HepG2 (cell line): Measurements from ENCODE around the gene UBL3. TPM values are rescaled to one million over a fixed set of nuclear protein-coding genes. Genes with fewer than 3 reads are reported as not detected.

Experiments used
- ATAC-seq: fragments of 200-7000 bp; cut with Tn5 transposase; 3 replicates; pipeline ENCODE4 v1.9.1; 2020; ENCODE audit warnings: mild to moderate bottlenecking, moderate library complexity
- BruUV-seq: library from RNA; stranded (reverse); fragments of 400-500 nt; replicated peaks from 2 replicates; lab custom pipeline; 2021; lab: Mats Ljungman, UMichigan
- CTCF ChIA-PET: fragments of 300-600 bp; formaldehyde crosslinking; extraction: SDS; loops from one replicate; lab custom pipeline; 2021; ENCODE audit warnings: low total read pairs, inconsistent platforms, low intra/inter-chr PET ratio; lab: Yijun Ruan, JAX
- POLR2A ChIA-PET: fragments of 350-600 bp; sonication (Branson Sonifier 250); formaldehyde crosslinking; loops from one replicate; lab custom pipeline; 2020; ENCODE audit warnings: antibody characterized with exemption, inconsistent platforms; lab: Yijun Ruan, JAX
- DNase-seq: peaks from one replicate; pipeline ENCODE4 v3.0.0-alpha.2; 2015; ENCODE audit warnings: low spot score
- FAIRE-seq: peaks from 3 replicates; lab custom pipeline; 2011; peaks lifted over from hg19 to GRCh38; lab: Jason Lieb, UNC
- H2AFZ ChIP-seq: one replicate; pipeline ENCODE4 v1.6.1; 2011; ENCODE audit warnings: low read length, inconsistent platforms
- H3K27ac ChIP-seq: fragments of 300-600 bp; 3 replicates; pipeline ENCODE4 v1.8.0; 2011; ENCODE audit warnings: mixed run types, mild to moderate bottlenecking, mixed read lengths, low read length, inconsistent platforms; ENCODE audit not compliant: insufficient read depth; ENCODE audit errors: extremely low read length
- H3K27me3 ChIP-seq, 2 experiments: fragments of 200-600 bp in 1 of 2; 2 replicates in 1 of 2; 3 replicates in 1 of 2; pipeline versions ENCODE4 v1.6.0 to v1.8.0; 2011; ENCODE audit warnings: low read length in 2 of 2, mild to moderate bottlenecking in 2 of 2, moderate library complexity in 2 of 2, inconsistent platforms in 1 of 2; ENCODE audit not compliant: insufficient read depth in 2 of 2, control insufficient read depth in 1 of 2
- H3K36me3 ChIP-seq, 2 experiments: fragments of 200-600 bp in 1 of 2; replicated peaks in 1 of 2; 2 replicates in 1 of 2; 3 replicates in 1 of 2; pipeline versions ENCODE4 v1.5.1 to v1.8.0; 2011; ENCODE audit warnings: low read length in 2 of 2, inconsistent platforms in 1 of 2; ENCODE audit not compliant: insufficient read depth in 2 of 2, control insufficient read depth in 1 of 2
- H3K4me1 ChIP-seq: 2 replicates; pipeline ENCODE4 v1.5.1; 2012; ENCODE audit warnings: low read length, inconsistent platforms; ENCODE audit not compliant: insufficient read depth
- H3K4me2 ChIP-seq: 2 replicates; pipeline ENCODE4 v1.6.0; 2011; ENCODE audit warnings: low read depth, low read length, inconsistent platforms
- H3K4me3 ChIP-seq, 3 experiments: fragments of 200-600 bp in 1 of 3; sonication (generic), shearing (Covaris generic) in 1 of 3; replicated peaks in 1 of 3; 2 replicates each; pipeline ENCODE4 v1.5.1; 2011 to 2016; ENCODE audit warnings: low read length in 3 of 3, inconsistent platforms in 2 of 3, low read depth in 2 of 3, mild to moderate bottlenecking in 2 of 3, control low read depth in 1 of 3, mixed read lengths in 1 of 3; ENCODE audit not compliant: insufficient read depth in 1 of 3
- H3K79me2 ChIP-seq: one replicate; pipeline ENCODE4 v1.6.1; 2011; ENCODE audit warnings: low read length, inconsistent platforms; ENCODE audit not compliant: insufficient read depth
- H3K9ac ChIP-seq: 2 replicates; pipeline ENCODE4 v1.6.0; 2011; ENCODE audit warnings: mild to moderate bottlenecking, low read depth, low read length, inconsistent platforms; ENCODE audit not compliant: insufficient read depth
- H3K9me3 ChIP-seq: 2 replicates; pipeline ENCODE4 v1.5.1; 2012; ENCODE audit warnings: mild to moderate bottlenecking, low read length
- H4K20me1 ChIP-seq: 2 replicates; pipeline ENCODE4 v1.6.0; 2011; ENCODE audit warnings: inconsistent platforms, mild to moderate bottlenecking, low read length, moderate library complexity; ENCODE audit not compliant: insufficient read depth
- ZNF160 ChIP-seq: sonication (generic); formaldehyde crosslinking; IDR thresholded peaks from 2 replicates; pipeline ENCODE4 v1.8.0; 2022; ENCODE audit warnings: mild to moderate bottlenecking, inconsistent platforms, missing genetic modification reagents
- ZNF562 ChIP-seq: sonication (generic); formaldehyde crosslinking; IDR thresholded peaks from 2 replicates; pipeline ENCODE4 v1.8.0; 2022; ENCODE audit warnings: missing genetic modification reagents, borderline replicate concordance
- ZSCAN22 ChIP-seq: sonication (generic); formaldehyde crosslinking; IDR thresholded peaks from 2 replicates; pipeline ENCODE4 v1.4.0; 2020; ENCODE audit warnings: mild to moderate bottlenecking, missing genetic modification reagents
- WGBS: methylation state at CpG from one replicate; pipeline ENCODE4 v1.1.6; 2017; ENCODE audit warnings: low lambda C conversion rate; 5-methylcytosine and 5-hydroxymethylcytosine counted together
- in situ Hi-C: cut with HindIII; loops from 2 replicates; pipeline ENCODE4 v1.10.0; 2017; ENCODE audit warnings: low pct_unique_long_range_greater_than_20kb; ENCODE audit not compliant: extremely low pct_ligation_motif_present
- intact Hi-C: fragments of 100-400 bp; cut with micrococcal nuclease; formaldehyde crosslinking; loops from one replicate; pipeline ENCODE4 v1.10.0; 2022; ENCODE audit not compliant: unreplicated experiment
- polyA plus RNA-seq, 8 experiments: library from polyadenylated mRNA; depleted of rRNA in 3 of 8; stranded (reverse) in 7 of 8; unstranded in 1 of 8; fragments of >200 nt; fragmentation: Illumina TruSeq in 4 of 8; extraction: Trizol in 4 of 8; gene quantifications; 2 replicates each; pipeline versions ENCODE4 v1.2.1 to v1.2.3, GENCODE V29; 2011 to 2016; ENCODE audit warnings: low read depth in 4 of 8, missing spikeins in 1 of 8, mixed read lengths in 1 of 8; ENCODE audit not compliant: insufficient read depth in 1 of 8
- total RNA-seq, 5 experiments: library from RNA; depleted of rRNA; stranded (reverse); fragments of >200 nt; fragmentation: Illumina TruSeq; extraction: Trizol; gene quantifications; 2 replicates each; pipeline ENCODE4 v1.2.3, GENCODE V29; 2016; ENCODE audit warnings: low read depth in 1 of 5
- TF ChIP-seq, protein P1 (sequence below): sonication (generic); formaldehyde crosslinking; IDR thresholded peaks from 2 replicates; pipeline ENCODE4 v1.9.0; 2021; ENCODE audit warnings: mild to moderate bottlenecking, missing genetic modification reagents
- TF ChIP-seq, protein P2 (sequence below): sonication (generic); formaldehyde crosslinking; IDR thresholded peaks from 2 replicates; pipeline ENCODE4 v1.4.0; 2020; ENCODE audit warnings: mild to moderate bottlenecking, low read depth, missing genetic modification reagents
- TF ChIP-seq, protein P3 (sequence below): sonication (generic); formaldehyde crosslinking; conservative IDR thresholded peaks from 2 replicates; pipeline ENCODE4 v1.4.0; 2020; ENCODE audit warnings: missing genetic modification reagents
- TF ChIP-seq, protein P4 (sequence below): sonication (generic); formaldehyde crosslinking; IDR thresholded peaks from 2 replicates; pipeline ENCODE4 v1.9.0; 2022; ENCODE audit warnings: low read depth, missing genetic modification reagents
- TF ChIP-seq, protein P5 (sequence below): sonication (generic); formaldehyde crosslinking; IDR thresholded peaks from 2 replicates; pipeline ENCODE4 v1.4.0; 2020; ENCODE audit warnings: missing genetic modification reagents
- TF ChIP-seq, protein P6 (sequence below): sonication (generic); formaldehyde crosslinking; IDR thresholded peaks from 2 replicates; pipeline ENCODE4 v1.5.0; 2020; ENCODE audit warnings: missing genetic modification reagents

UBL3 gene
- total and polyA plus RNA-seq, 2 of the 13 experiments (the other 11 are each of a cell fraction or from before 2014, with no cell fraction given): 7.4 to 9.6 TPM

DNA sequence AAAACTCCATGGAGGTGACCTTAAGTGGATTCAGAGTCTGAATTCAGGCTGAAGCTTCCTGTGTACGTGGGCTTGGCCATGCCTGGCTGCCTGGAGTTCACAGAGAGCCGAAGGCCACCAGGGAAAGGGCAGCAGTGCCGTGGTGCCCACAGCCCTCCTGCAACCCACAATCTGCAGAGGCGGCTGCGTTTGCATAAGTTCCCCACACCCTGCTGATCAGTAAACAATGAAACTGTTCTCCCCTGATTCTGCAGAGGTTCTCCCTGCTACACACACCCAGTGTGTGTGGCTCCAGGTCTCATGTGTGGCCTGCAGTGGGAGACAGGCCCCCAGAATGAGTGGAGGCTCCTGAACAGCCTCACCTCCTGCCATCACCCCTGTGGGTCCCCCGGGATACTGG is 128.0 kb downstream of the UBL3 start:
- Histone ChIP-seq H3K36me3 (no peaks in the 10 kb centered on the region), H3K4me1 (no peaks in the 10 kb centered on the region), H3K4me3 (no peak overlapping the region), H3K4me2 (no peak overlapping the region), H3K9ac (no peak overlapping the region), H3K79me2 (no peaks in the 10 kb centered on the region), H3K27me3 (peaks cover 0 to 11% of the 10 kb centered on the region in 2 experiments; a peak in 1 of 5 replicates), H3K27ac (no peak overlapping the region), H3K9me3 (no peaks in the 10 kb centered on the region), H2AFZ (no peak overlapping the region), H4K20me1 (no peaks in the 10 kb centered on the region)
- WGBS: 33% methylated on average over 1 of the region's 6 CpGs
- in situ Hi-C loops: loop anchor here (25.0 kb wide), 1 partner anchor 910 kb away; the partner anchor contains the start of gene MTUS2
- intact Hi-C loops: no loop called here
- no peak for DNase-seq
- FAIRE-seq: no peak
- no peak for ATAC-seq
- BruUV-seq: no TSS peak
- POLR2A ChIA-PET: no interaction called here
- CTCF ChIA-PET: no interaction called here
- TF ChIP-seq, protein P1, sequence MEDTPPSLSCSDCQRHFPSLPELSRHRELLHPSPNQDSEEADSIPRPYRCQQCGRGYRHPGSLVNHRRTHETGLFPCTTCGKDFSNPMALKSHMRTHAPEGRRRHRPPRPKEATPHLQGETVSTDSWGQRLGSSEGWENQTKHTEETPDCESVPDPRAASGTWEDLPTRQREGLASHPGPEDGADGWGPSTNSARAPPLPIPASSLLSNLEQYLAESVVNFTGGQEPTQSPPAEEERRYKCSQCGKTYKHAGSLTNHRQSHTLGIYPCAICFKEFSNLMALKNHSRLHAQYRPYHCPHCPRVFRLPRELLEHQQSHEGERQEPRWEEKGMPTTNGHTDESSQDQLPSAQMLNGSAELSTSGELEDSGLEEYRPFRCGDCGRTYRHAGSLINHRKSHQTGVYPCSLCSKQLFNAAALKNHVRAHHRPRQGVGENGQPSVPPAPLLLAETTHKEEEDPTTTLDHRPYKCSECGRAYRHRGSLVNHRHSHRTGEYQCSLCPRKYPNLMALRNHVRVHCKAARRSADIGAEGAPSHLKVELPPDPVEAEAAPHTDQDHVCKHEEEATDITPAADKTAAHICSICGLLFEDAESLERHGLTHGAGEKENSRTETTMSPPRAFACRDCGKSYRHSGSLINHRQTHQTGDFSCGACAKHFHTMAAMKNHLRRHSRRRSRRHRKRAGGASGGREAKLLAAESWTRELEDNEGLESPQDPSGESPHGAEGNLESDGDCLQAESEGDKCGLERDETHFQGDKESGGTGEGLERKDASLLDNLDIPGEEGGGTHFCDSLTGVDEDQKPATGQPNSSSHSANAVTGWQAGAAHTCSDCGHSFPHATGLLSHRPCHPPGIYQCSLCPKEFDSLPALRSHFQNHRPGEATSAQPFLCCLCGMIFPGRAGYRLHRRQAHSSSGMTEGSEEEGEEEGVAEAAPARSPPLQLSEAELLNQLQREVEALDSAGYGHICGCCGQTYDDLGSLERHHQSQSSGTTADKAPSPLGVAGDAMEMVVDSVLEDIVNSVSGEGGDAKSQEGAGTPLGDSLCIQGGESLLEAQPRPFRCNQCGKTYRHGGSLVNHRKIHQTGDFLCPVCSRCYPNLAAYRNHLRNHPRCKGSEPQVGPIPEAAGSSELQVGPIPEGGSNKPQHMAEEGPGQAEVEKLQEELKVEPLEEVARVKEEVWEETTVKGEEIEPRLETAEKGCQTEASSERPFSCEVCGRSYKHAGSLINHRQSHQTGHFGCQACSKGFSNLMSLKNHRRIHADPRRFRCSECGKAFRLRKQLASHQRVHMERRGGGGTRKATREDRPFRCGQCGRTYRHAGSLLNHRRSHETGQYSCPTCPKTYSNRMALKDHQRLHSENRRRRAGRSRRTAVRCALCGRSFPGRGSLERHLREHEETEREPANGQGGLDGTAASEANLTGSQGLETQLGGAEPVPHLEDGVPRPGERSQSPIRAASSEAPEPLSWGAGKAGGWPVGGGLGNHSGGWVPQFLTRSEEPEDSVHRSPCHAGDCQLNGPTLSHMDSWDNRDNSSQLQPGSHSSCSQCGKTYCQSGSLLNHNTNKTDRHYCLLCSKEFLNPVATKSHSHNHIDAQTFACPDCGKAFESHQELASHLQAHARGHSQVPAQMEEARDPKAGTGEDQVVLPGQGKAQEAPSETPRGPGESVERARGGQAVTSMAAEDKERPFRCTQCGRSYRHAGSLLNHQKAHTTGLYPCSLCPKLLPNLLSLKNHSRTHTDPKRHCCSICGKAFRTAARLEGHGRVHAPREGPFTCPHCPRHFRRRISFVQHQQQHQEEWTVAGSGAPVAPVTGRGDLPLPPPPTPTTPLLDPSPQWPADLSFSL (CRISPR knock-in tag): no peak
- TF ChIP-seq, protein P2, sequence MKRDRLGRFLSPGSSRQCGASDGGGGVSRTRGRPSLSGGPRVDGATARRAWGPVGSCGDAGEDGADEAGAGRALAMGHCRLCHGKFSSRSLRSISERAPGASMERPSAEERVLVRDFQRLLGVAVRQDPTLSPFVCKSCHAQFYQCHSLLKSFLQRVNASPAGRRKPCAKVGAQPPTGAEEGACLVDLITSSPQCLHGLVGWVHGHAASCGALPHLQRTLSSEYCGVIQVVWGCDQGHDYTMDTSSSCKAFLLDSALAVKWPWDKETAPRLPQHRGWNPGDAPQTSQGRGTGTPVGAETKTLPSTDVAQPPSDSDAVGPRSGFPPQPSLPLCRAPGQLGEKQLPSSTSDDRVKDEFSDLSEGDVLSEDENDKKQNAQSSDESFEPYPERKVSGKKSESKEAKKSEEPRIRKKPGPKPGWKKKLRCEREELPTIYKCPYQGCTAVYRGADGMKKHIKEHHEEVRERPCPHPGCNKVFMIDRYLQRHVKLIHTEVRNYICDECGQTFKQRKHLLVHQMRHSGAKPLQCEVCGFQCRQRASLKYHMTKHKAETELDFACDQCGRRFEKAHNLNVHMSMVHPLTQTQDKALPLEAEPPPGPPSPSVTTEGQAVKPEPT (CRISPR knock-in tag): no peak
- TF ChIP-seq, protein P3, sequence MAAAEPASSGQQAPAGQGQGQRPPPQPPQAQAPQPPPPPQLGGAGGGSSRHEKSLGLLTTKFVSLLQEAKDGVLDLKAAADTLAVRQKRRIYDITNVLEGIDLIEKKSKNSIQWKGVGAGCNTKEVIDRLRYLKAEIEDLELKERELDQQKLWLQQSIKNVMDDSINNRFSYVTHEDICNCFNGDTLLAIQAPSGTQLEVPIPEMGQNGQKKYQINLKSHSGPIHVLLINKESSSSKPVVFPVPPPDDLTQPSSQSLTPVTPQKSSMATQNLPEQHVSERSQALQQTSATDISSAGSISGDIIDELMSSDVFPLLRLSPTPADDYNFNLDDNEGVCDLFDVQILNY (CRISPR knock-in tag): no peak
- TF ChIP-seq, protein P4, sequence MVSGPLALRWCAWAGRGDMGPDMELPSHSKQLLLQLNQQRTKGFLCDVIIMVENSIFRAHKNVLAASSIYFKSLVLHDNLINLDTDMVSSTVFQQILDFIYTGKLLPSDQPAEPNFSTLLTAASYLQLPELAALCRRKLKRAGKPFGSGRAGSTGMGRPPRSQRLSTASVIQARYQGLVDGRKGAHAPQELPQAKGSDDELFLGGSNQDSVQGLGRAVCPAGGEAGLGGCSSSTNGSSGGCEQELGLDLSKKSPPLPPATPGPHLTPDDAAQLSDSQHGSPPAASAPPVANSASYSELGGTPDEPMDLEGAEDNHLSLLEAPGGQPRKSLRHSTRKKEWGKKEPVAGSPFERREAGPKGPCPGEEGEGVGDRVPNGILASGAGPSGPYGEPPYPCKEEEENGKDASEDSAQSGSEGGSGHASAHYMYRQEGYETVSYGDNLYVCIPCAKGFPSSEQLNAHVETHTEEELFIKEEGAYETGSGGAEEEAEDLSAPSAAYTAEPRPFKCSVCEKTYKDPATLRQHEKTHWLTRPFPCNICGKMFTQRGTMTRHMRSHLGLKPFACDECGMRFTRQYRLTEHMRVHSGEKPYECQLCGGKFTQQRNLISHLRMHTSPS (CRISPR knock-in tag): no peak
- TF ChIP-seq ZNF562 (CRISPR knock-in tag) (no peak), ZSCAN22 (CRISPR knock-in tag) (no peak), ZNF160 (CRISPR knock-in tag) (no peak)
- TF ChIP-seq, protein P5, sequence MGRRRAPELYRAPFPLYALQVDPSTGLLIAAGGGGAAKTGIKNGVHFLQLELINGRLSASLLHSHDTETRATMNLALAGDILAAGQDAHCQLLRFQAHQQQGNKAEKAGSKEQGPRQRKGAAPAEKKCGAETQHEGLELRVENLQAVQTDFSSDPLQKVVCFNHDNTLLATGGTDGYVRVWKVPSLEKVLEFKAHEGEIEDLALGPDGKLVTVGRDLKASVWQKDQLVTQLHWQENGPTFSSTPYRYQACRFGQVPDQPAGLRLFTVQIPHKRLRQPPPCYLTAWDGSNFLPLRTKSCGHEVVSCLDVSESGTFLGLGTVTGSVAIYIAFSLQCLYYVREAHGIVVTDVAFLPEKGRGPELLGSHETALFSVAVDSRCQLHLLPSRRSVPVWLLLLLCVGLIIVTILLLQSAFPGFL (CRISPR knock-in tag): no peak
- TF ChIP-seq, protein P6, sequence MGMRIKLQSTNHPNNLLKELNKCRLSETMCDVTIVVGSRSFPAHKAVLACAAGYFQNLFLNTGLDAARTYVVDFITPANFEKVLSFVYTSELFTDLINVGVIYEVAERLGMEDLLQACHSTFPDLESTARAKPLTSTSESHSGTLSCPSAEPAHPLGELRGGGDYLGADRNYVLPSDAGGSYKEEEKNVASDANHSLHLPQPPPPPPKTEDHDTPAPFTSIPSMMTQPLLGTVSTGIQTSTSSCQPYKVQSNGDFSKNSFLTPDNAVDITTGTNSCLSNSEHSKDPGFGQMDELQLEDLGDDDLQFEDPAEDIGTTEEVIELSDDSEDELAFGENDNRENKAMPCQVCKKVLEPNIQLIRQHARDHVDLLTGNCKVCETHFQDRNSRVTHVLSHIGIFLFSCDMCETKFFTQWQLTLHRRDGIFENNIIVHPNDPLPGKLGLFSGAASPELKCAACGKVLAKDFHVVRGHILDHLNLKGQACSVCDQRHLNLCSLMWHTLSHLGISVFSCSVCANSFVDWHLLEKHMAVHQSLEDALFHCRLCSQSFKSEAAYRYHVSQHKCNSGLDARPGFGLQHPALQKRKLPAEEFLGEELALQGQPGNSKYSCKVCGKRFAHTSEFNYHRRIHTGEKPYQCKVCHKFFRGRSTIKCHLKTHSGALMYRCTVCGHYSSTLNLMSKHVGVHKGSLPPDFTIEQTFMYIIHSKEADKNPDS (CRISPR knock-in tag): no peak
